Measurements from ENCODE around the gene MPDZ.

DNA sequence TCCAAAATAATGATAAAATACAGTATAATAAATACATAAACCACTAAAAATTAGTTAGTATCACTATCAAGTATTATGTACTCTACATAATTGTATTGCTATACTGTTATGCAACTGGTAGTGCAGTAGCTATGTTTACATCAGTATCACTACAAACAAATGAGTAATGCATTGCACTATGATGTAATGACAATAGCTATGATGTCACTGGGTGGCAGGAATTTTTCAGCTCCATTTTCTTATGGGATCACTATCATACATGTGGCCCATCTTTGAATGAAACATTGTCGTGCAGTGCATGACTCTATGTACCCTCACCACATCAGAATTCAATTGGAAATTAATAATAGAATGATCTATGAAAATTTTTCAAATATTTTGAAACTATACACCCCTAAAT lies 201.3 kb downstream of the MPDZ start:
- TF ChIP-seq, protein P1, sequence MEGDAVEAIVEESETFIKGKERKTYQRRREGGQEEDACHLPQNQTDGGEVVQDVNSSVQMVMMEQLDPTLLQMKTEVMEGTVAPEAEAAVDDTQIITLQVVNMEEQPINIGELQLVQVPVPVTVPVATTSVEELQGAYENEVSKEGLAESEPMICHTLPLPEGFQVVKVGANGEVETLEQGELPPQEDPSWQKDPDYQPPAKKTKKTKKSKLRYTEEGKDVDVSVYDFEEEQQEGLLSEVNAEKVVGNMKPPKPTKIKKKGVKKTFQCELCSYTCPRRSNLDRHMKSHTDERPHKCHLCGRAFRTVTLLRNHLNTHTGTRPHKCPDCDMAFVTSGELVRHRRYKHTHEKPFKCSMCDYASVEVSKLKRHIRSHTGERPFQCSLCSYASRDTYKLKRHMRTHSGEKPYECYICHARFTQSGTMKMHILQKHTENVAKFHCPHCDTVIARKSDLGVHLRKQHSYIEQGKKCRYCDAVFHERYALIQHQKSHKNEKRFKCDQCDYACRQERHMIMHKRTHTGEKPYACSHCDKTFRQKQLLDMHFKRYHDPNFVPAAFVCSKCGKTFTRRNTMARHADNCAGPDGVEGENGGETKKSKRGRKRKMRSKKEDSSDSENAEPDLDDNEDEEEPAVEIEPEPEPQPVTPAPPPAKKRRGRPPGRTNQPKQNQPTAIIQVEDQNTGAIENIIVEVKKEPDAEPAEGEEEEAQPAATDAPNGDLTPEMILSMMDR (IDR thresholded peaks at IDR 0.05; ENCODE audit: insufficient read depth, low read depth, low read length) = no peak
- no peak for TF ChIP-seq EZH2 (IDR thresholded peaks at IDR 0.05; ENCODE audit: insufficient read depth, low read length)

Measured in astrocyte (in vitro differentiated cells and primary cell).